Measurements from ENCODE around the gene ANGPTL1.

The ANGPTL1 gene

DNA sequence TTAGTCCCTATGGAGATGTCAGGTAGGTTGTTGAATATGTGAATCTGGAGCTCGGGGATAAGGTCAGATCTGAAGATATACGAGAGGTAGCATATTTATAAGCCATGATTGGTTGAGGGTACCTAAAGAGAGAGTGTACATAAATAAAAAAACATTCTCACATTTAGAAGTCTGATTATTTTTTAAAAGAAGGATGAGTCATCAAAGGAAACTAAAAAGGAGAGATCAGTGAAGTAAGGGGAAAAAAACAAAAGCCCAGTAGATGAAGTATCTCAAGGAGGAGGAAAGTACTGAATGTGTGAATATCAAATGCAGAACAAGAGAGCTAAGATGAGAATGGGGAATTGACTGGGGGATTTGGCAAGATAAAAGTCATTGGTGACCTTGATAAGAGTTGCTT is 15.7 kb upstream of the ANGPTL1 start:
- FAIRE-seq, result no peak
- DNase-seq (ENCODE audit: insufficient read length), result no peak
- no peak for TF ChIP-seq POLR2AphosphoS5 (IDR thresholded peaks at IDR 0.05; ENCODE audit: low read depth, low read length)
- no peak for TF ChIP-seq TAF1 (IDR thresholded peaks at IDR 0.05; ENCODE audit: borderline replicate concordance, low read depth, low read length)
- no peak for TF ChIP-seq POLR2A (IDR thresholded peaks at IDR 0.05; ENCODE audit: low read depth, low read length)

DNA sequence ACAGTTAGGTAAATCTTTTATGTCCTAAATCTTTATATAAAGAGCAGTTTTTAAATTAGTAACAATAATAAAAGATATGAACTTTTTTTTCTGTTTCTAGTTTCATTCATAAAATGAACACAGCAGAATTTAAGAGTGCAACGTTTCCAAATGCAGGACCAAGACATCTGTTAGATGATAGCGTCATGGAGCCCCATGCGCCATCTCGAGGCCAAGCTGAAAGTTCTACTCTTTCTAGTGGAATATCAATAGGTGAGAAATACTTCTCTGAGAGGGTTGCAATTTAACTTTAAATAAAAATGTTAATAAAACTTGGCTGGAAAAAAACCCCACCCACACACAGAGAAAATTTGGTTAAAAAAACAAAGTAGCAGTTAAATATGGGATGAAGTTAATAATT is 15.0 kb upstream of the ANGPTL1 start:
- DNase-seq (ENCODE audit: insufficient read length), result no peak
- no peak for TF ChIP-seq POLR2A (IDR thresholded peaks at IDR 0.05; ENCODE audit: low read depth, low read length)
- no peak for TF ChIP-seq TAF1 (IDR thresholded peaks at IDR 0.05; ENCODE audit: borderline replicate concordance, low read depth, low read length)
- TF ChIP-seq POLR2AphosphoS5 (IDR thresholded peaks at IDR 0.05; ENCODE audit: low read depth, low read length), result no peak
- FAIRE-seq, result no peak

DNA sequence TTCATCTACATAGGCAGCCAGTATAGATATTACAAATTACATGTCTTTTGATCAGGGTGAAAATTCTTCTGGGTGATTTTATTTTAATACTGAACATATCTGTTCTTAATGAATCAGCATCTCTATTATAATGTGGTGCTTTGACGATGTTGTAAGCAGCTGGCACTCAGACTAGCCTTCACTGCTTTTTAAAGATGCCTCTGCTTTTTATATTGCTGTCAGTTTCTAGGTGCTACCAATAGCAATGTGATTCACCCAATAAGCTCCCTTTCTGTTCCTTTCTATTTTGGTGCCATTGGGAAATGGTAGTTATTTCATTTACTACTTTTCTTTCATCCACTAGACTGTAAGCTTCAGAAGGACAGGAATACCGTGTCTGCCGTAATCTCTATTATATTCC is 11.1 kb upstream of the ANGPTL1 start:
- no peak for TF ChIP-seq POLR2AphosphoS5 (IDR thresholded peaks at IDR 0.05; ENCODE audit: low read depth, low read length)
- no peak for TF ChIP-seq POLR2A (IDR thresholded peaks at IDR 0.05; ENCODE audit: low read depth, low read length)
- no peak for TF ChIP-seq TAF1 (IDR thresholded peaks at IDR 0.05; ENCODE audit: borderline replicate concordance, low read depth, low read length)
- DNase-seq (ENCODE audit: insufficient read length) (no peak), FAIRE-seq (no peak)

DNA sequence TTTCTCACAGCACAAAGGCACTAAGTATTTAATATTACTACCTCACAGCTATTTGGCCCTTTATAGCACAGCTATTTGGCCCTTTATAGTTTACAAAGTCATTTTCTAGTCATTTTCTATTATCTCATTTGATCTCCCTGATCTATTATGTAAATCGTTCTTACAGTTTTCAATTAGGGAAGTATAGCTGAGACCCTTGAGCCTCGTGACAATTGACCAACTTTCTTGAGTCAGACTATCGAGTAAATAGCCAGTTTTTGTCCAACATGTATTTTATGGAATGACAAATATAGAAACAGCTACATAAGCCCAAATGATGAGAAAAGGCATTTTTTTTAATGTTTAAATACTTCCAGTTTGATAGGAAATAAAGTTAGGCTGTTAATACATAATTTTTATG is 7.0 kb upstream of the ANGPTL1 start:
- DNase-seq (ENCODE audit: insufficient read length) (no peak), FAIRE-seq (no peak)
- TF ChIP-seq POLR2A (IDR thresholded peaks at IDR 0.05; ENCODE audit: low read depth, low read length) (no peak), POLR2AphosphoS5 (IDR thresholded peaks at IDR 0.05; ENCODE audit: low read depth, low read length) (no peak), TAF1 (IDR thresholded peaks at IDR 0.05; ENCODE audit: borderline replicate concordance, low read depth, low read length) (no peak)

DNA sequence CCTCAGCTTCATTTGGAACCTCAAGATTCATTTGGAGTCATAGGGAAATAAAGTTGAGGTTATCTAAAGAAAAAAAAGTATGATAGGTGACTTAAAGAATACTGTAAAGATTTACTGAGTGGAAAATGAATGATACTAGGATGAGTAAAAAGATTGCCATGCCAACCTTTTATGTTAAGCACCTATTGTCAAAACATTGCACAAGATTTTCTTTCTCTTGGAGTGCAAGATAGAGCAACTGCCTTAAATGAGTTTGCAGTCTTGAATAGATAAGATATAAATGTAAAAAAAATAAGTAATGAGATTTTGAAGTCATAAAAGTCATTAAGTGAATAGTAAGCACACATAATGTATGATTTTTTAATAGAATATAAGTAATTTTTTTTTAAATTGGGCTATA is 5.1 kb upstream of the ANGPTL1 start:
- no peak for FAIRE-seq
- TF ChIP-seq POLR2A (IDR thresholded peaks at IDR 0.05; ENCODE audit: low read depth, low read length) (no peak), POLR2AphosphoS5 (IDR thresholded peaks at IDR 0.05; ENCODE audit: low read depth, low read length) (no peak)
- DNase-seq (ENCODE audit: insufficient read length), result no peak

DNA sequence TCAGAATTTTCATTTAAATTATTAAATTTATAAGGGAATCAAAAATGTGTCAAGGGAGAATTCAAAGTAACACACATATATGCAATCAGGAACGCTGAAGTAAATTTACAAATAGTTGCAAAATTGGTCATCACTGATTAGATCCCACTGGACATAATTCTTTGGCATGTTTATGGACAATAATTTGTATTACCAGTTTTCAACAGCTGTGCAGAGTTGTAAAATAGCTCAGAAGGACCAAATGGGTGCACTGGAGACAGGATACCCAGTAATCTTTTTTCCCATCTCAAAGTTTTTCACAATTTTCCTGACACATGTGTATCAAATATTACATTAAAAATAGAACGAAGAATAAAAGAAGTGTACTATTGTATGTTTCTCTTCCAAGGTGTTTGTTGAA is 4.1 kb upstream of the ANGPTL1 start:
- TF ChIP-seq POLR2AphosphoS5 (IDR thresholded peaks at IDR 0.05; ENCODE audit: low read depth, low read length) (no peak), POLR2A (IDR thresholded peaks at IDR 0.05; ENCODE audit: low read depth, low read length) (no peak), TAF1 (IDR thresholded peaks at IDR 0.05; ENCODE audit: borderline replicate concordance, low read depth, low read length) (no peak)
- no peak for FAIRE-seq
- DNase-seq (ENCODE audit: insufficient read length), result no peak

DNA sequence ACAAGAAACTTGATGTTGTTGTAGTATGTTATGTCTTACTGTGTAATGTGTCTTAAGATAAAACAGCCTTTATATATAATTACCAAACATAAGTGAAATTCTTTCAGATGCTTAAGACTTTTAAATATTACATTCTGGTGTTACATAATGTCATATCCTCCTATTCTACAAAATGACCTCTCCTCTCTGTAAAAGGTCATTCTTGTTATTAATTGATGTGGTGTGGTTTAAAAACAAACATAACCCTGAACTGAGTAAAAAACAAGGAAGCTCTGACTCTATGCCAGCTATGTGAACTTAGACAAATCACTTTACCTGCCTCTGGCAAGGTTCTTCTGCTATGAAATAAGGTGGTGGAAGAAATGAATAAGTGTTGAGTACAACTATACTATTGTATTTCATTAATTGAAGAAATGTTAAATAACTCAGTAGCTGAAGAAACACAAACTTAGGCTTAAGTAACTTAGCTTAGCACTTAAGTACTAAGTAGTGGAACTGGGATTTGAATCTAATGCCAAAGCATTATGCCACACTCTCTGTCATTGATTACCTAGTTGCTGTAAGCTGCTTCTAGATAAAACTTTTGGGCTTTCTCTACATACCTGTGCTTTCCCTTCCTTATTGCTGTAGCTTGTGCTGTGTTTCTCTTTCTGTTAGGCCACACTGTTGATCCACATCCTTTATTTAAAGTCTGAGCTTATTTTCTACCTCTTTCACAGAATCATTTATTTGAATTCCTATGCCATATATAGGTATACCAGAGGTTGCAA is 859 bp upstream of the ANGPTL1 start:
- FAIRE-seq (no peak), DNase-seq (ENCODE audit: insufficient read length) (no peak)
- TF ChIP-seq TAF1 (IDR thresholded peaks at IDR 0.05; ENCODE audit: borderline replicate concordance, low read depth, low read length) (no peak), POLR2AphosphoS5 (IDR thresholded peaks at IDR 0.05; ENCODE audit: low read depth, low read length) (no peak), POLR2A (IDR thresholded peaks at IDR 0.05; ENCODE audit: low read depth, low read length) (no peak)

DNA sequence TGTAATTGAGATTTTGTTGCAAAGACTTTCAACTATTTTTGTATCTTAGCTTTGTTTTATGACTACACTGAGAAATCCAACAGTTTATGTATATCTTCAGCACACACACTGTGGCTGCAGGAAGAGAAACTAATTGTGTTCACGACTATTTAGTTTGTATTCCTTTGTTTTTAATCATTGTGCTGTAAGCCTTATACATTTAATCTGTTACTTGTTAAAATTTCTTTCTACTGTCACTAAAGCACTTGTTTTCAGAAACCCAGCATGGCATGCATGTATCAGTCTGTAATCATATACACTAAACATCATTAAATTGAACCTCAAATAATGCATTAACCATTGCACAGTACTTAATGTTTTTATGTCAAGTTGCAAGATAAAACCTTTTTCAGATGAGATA is 656 bp downstream of the ANGPTL1 start:
- FAIRE-seq (no peak), DNase-seq (ENCODE audit: insufficient read length) (no peak)
- TF ChIP-seq TAF1 (IDR thresholded peaks at IDR 0.05; ENCODE audit: borderline replicate concordance, low read depth, low read length) (no peak), POLR2AphosphoS5 (IDR thresholded peaks at IDR 0.05; ENCODE audit: low read depth, low read length) (no peak), POLR2A (IDR thresholded peaks at IDR 0.05; ENCODE audit: low read depth, low read length) (no peak)

DNA sequence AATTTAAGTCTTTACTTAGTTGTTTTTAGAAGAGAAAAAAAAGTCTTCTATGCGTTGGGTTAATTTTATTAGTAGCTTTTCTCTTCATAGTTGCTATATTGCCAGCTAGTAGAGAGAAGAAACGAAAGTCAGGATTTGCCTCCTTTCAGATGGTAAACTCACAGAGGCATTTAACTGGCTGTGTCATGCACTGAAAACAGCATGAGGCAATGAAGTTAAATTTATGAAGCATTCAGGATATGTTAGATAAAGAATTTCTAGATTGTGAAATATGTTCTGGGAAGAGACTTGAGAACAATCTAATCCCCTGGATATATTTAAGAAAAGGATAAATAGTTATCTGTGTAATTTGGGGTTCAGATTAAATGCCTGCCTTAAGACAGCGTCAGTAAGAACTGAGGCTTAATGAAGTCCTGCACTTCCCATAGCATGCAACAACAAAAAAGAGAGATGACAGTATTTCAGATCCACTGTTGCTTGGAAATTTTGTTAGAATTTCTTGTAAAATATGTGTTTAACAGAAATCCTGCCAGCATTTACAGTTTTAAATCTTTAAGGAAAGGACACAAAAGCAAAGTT is 1.7 kb downstream of the ANGPTL1 start:
- no peak for DNase-seq (ENCODE audit: insufficient read length)
- TF ChIP-seq POLR2A (IDR thresholded peaks at IDR 0.05; ENCODE audit: low read depth, low read length) (no peak), POLR2AphosphoS5 (IDR thresholded peaks at IDR 0.05; ENCODE audit: low read depth, low read length) (no peak), TAF1 (IDR thresholded peaks at IDR 0.05; ENCODE audit: borderline replicate concordance, low read depth, low read length) (no peak)
- no peak for FAIRE-seq

DNA sequence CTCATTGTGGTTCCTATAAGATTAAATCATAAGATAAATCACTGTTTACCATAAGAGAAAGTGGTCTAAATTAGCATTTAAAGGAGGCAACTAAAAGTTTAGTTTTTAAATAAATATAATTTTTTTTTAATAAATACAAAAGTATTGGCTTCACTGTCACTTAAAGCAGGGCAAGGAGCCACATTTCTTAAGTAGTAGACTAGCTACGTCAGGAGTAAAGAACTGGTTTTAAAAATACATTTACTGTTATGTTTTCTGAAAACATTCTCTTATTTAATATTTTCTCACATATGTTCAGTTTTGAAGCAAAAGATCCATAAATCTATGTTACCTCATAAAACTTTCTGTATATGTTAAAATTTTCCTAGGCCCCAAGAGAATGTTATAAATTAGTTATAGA is 2.2 kb downstream of the ANGPTL1 start:
- DNase-seq (ENCODE audit: insufficient read length) (no peak), FAIRE-seq (no peak)
- TF ChIP-seq POLR2AphosphoS5 (IDR thresholded peaks at IDR 0.05; ENCODE audit: low read depth, low read length) (no peak), POLR2A (IDR thresholded peaks at IDR 0.05; ENCODE audit: low read depth, low read length) (no peak), TAF1 (IDR thresholded peaks at IDR 0.05; ENCODE audit: borderline replicate concordance, low read depth, low read length) (no peak)

DNA sequence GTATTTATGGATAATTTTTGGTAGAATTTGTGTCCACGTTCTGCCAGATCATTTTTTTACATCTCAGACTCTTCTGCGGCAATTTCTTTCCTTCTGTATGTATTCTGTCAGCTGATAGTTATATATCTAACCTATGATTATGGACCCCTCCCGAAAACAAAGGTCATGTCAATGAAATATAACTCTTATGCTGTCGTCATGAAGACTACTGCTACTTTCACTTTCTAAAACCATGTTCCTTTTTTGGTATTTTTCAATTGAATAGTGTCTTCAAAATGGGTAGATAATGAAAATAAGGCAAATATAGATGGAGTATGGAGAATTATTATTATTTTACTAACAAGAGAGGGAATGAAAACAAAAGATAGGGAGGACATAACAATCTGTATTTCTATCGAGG is 3.2 kb downstream of the ANGPTL1 start:
- DNase-seq (ENCODE audit: insufficient read length) (no peak), FAIRE-seq (peak; percentile 67)
- no peak for TF ChIP-seq TAF1 (IDR thresholded peaks at IDR 0.05; ENCODE audit: borderline replicate concordance, low read depth, low read length)
- TF ChIP-seq POLR2A (IDR thresholded peaks at IDR 0.05; ENCODE audit: low read depth, low read length), result no peak
- no peak for TF ChIP-seq POLR2AphosphoS5 (IDR thresholded peaks at IDR 0.05; ENCODE audit: low read depth, low read length)

DNA sequence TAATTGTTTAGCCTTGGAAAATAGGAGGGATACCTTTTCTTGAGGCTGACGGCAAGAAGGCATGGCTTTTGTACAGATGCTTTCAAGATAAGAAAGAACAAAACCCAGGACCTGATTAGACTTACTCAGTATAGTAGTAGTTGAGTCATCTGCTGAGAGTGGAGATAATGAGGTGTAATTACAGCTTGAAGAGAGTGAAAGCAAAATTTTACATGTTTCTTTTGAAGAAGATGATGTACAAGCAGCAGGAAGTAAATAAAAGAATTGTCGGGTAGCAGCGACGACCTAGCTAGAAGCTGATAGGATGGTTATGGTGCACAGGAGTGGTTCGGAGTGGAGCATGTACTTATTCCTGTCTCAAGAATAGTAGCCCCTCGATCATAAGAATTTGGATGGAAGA is 6.6 kb downstream of the ANGPTL1 start:
- DNase-seq (ENCODE audit: insufficient read length), result no peak
- no peak for FAIRE-seq
- no peak for TF ChIP-seq POLR2A (IDR thresholded peaks at IDR 0.05; ENCODE audit: low read depth, low read length)
- no peak for TF ChIP-seq POLR2AphosphoS5 (IDR thresholded peaks at IDR 0.05; ENCODE audit: low read depth, low read length)
- TF ChIP-seq TAF1 (IDR thresholded peaks at IDR 0.05; ENCODE audit: borderline replicate concordance, low read depth, low read length), result no peak
